Erythroblast (primary cell): ENCODE data around the gene RPEL1.

ENCODE experiments used
- GATA1 ChIP-seq: IDR thresholded peaks from 2 replicates; pipeline ENCODE4 v1.6.1; 2011; ENCODE audit warnings: low read depth, mild to moderate bottlenecking, control low read depth, low read length, moderate library complexity
- POLR2A ChIP-seq: IDR thresholded peaks from 2 replicates; pipeline ENCODE4 v1.6.1; 2011; ENCODE audit warnings: mild to moderate bottlenecking, low read length

GRCh38 chr10:103197903-103198302 is 47.8 kb upstream of the RPEL1 start:
- TF ChIP-seq POLR2A (no peak), GATA1 (no peak)
